Fibroblast of lung (primary cell): ENCODE data around the gene ZNF774.

Experiments
- EZH2 ChIP-seq: IDR thresholded peaks from 2 replicates; pipeline ENCODE4 v1.5.1; 2012; ENCODE audit warnings: low read length, control low read depth, mild to moderate bottlenecking; ENCODE audit errors: missing control alignments
- TF ChIP-seq, protein P1 (sequence below), 2 donors: IDR thresholded peaks in 1 of 2; conservative IDR thresholded peaks in 1 of 2; 1 replicate in 1 of 2; 2 replicates in 1 of 2; pipeline ENCODE4 v1.5.1; 2011 to 2012; ENCODE audit warnings: low read length in 2 of 2, control low read depth in 1 of 2, inconsistent platforms in 1 of 2, low read depth in 1 of 2, mild to moderate bottlenecking in 1 of 2

DNA sequence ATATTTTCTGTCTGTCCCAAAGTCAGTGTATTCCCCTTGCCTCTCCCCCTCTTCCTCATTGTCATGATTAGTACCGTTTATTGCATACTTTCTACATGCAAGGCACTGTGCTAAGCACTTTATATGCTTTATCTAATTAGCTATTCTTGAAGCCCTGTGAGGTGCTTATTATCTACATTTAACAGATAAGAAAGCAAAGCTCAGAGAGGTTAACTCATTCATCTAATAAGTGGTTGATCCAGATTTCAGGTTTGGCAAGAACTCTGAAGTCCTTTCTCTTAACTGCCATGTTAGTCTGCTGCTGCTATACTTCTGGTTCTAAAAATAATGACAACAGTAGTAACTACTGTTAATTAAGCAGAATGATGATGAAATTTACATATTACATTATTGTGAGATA, 49.4 kb downstream of the ZNF774 start:
- TF ChIP-seq, protein P1, sequence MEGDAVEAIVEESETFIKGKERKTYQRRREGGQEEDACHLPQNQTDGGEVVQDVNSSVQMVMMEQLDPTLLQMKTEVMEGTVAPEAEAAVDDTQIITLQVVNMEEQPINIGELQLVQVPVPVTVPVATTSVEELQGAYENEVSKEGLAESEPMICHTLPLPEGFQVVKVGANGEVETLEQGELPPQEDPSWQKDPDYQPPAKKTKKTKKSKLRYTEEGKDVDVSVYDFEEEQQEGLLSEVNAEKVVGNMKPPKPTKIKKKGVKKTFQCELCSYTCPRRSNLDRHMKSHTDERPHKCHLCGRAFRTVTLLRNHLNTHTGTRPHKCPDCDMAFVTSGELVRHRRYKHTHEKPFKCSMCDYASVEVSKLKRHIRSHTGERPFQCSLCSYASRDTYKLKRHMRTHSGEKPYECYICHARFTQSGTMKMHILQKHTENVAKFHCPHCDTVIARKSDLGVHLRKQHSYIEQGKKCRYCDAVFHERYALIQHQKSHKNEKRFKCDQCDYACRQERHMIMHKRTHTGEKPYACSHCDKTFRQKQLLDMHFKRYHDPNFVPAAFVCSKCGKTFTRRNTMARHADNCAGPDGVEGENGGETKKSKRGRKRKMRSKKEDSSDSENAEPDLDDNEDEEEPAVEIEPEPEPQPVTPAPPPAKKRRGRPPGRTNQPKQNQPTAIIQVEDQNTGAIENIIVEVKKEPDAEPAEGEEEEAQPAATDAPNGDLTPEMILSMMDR (conservative IDR thresholded peaks at IDR 0.05 in 1 of 2, IDR thresholded peaks at IDR 0.05 in 1 of 2; ENCODE audit: low read depth in 1 of 2, low read length in 2 of 2), result no peak
- TF ChIP-seq EZH2, result no peak
